ENCODE results near the gene FADS2. TPM values are rescaled to one million over a fixed set of nuclear protein-coding genes. Genes with fewer than 3 reads are reported as not detected.

FADS2 gene
- total RNA-seq, 4 donors from 2014 or later = 2.7 to 28.8 (median 3.9) TPM

GRCh38 chr11:61873588-61874376, 45.7 kb downstream of the FADS2 start:
- intact Hi-C loops (cut with DNase I; ENCODE audit: low total_unique reads) (no loop called here), in situ Hi-C loops (cut with MboI; ENCODE audit: low pct_ligation_motif_present in 1 of 4, low pct_unique_long_range_greater_than_20kb in 1 of 4, low sequenced_read_pairs in 3 of 4) (loop anchor here in 2 of 4 donors (25.0 kb wide), 1 partner anchor 439 kb away; no protein-coding TSS in a partner anchor)
- TF ChIP-seq, protein P1, sequence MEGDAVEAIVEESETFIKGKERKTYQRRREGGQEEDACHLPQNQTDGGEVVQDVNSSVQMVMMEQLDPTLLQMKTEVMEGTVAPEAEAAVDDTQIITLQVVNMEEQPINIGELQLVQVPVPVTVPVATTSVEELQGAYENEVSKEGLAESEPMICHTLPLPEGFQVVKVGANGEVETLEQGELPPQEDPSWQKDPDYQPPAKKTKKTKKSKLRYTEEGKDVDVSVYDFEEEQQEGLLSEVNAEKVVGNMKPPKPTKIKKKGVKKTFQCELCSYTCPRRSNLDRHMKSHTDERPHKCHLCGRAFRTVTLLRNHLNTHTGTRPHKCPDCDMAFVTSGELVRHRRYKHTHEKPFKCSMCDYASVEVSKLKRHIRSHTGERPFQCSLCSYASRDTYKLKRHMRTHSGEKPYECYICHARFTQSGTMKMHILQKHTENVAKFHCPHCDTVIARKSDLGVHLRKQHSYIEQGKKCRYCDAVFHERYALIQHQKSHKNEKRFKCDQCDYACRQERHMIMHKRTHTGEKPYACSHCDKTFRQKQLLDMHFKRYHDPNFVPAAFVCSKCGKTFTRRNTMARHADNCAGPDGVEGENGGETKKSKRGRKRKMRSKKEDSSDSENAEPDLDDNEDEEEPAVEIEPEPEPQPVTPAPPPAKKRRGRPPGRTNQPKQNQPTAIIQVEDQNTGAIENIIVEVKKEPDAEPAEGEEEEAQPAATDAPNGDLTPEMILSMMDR (IDR thresholded peaks at IDR 0.05) = no peak
- TF ChIP-seq POLR2AphosphoS5 (IDR thresholded peaks at IDR 0.05) (no peak), POLR2A (IDR thresholded peaks at IDR 0.05) (no peak), EP300 (IDR thresholded peaks at IDR 0.05; ENCODE audit: low read depth) (no peak)
- DNase-seq = no peak
- Histone ChIP-seq H3K27ac (no peak overlapping the region), H3K9me3 (no peaks in the 10 kb centered on the region), H3K4me3 (no peak overlapping the region), H3K27me3 (peaks cover 13% of the 10 kb centered on the region), H3K36me3 (no peaks in the 10 kb centered on the region), H3K4me1 (peaks cover 0 to 8% (median 0%) of the 10 kb centered on the region in 4 donors)
- WGBS, 2 donors (ENCODE audit: low coverage in 1 of 2) = 90% methylated on average over 12 of the region's 16 CpGs; no CpG with 5 or more reads in 1 of the 2 donors

- H3K27me3 ChIP-seq = peaks cover 13% of the 10 kb centered on the region
- H3K36me3 ChIP-seq = no peaks in the 10 kb centered on the region
- TF ChIP-seq EP300 (IDR thresholded peaks at IDR 0.05; ENCODE audit: low read depth) (no peak), POLR2A (IDR thresholded peaks at IDR 0.05) (no peak), POLR2AphosphoS5 (IDR thresholded peaks at IDR 0.05) (no peak)
- TF ChIP-seq, protein P1 (IDR thresholded peaks at IDR 0.05) = no peak
- H3K4me3 ChIP-seq = no peak overlapping the region
- in situ Hi-C loops (cut with MboI; ENCODE audit: low pct_ligation_motif_present in 1 of 4, low pct_unique_long_range_greater_than_20kb in 1 of 4, low sequenced_read_pairs in 3 of 4) = loop anchor here in 2 of 4 donors (25.0 kb wide), 1 partner anchor 438 kb away; no protein-coding TSS in a partner anchor
- H3K4me1 ChIP-seq = peaks cover 0 to 8% (median 0%) of the 10 kb centered on the region in 4 donors
- intact Hi-C loops (cut with DNase I; ENCODE audit: low total_unique reads) = no loop called here
- no peak overlapping the region for H3K27ac ChIP-seq
- no peak for DNase-seq
- WGBS, 2 donors (ENCODE audit: low coverage in 1 of 2) = 52 to 58% methylated on average over 4 to 12 of the region's 12 CpGs
- H3K9me3 ChIP-seq = no peaks in the 10 kb centered on the region
These were observed 46.3 kb downstream of the FADS2 start for GRCh38 chr11:61874377-61874809.

DNA sequence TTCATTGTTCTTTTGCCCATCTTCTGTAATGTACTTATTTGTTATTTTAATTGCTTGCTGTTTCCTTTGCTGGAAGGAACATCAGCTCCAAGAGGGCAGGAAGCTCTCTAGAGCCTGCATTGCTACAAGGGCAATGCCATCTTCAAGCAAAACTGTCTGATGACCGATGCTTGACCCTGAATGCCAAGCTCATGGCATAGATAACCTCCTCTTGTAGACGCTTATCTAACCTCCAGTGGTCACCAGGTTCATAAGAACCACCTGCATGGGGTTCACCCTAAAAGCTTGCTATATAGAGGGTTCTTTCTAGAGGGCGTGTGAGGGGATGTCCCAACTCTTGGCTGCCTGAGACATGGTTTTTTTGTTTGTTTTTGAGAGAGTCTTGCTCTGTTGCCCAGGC, 46.8 kb downstream of the FADS2 start:
- no peaks in the 10 kb centered on the region for H3K36me3 ChIP-seq
- no peak overlapping the region for H3K4me3 ChIP-seq
- TF ChIP-seq POLR2A (IDR thresholded peaks at IDR 0.05) (no peak), POLR2AphosphoS5 (IDR thresholded peaks at IDR 0.05) (no peak), EP300 (IDR thresholded peaks at IDR 0.05; ENCODE audit: low read depth) (no peak)
- TF ChIP-seq, protein P1 (IDR thresholded peaks at IDR 0.05) = no peak
- no peak for DNase-seq
- no peak overlapping the region for H3K27ac ChIP-seq
- H3K4me1 ChIP-seq = peaks cover 0 to 8% (median 0%) of the 10 kb centered on the region in 4 donors
- peaks cover 13% of the 10 kb centered on the region for H3K27me3 ChIP-seq
- in situ Hi-C loops (cut with MboI; ENCODE audit: low pct_ligation_motif_present in 1 of 4, low pct_unique_long_range_greater_than_20kb in 1 of 4, low sequenced_read_pairs in 3 of 4) (loop anchor here in 3 of 4 donors (25.0 kb wide), 3 partner anchors 187 to 437 kb away; no protein-coding TSS in a partner anchor), intact Hi-C loops (cut with DNase I; ENCODE audit: low total_unique reads) (no loop called here)
- 68% methylated on average over 3 of the region's 3 CpGs; no CpG with 5 or more reads in 1 of the 2 donors for WGBS, 2 donors (ENCODE audit: low coverage in 1 of 2)
- H3K9me3 ChIP-seq = no peaks in the 10 kb centered on the region

DNA sequence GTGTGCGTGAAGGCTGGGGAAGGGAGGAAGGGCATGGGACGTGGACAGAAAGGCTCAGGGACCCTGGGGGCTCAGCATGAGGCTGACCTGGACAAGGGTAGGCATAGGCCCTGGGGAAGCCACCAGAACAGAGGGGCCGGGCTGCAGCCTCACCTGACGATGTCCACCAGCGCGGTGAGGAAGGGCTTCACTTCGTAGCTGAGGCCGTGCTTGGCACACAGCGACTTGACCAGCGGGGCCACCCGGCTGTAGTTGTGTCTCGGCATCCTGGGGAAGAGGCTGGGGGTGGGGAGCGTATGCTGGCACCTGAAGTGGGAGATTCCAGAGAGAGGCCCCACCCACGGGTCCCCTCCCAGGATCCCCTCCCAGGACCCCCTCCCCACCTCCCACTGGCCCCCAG, 47.6 kb downstream of the FADS2 start:
- H3K36me3 ChIP-seq = no peaks in the 10 kb centered on the region
- no peak for DNase-seq
- 95% methylated on average over 12 of the region's 14 CpGs; no CpG with 5 or more reads in 1 of the 2 donors for WGBS, 2 donors (ENCODE audit: low coverage in 1 of 2)
- no peaks in the 10 kb centered on the region for H3K9me3 ChIP-seq
- H3K27me3 ChIP-seq = peaks cover 6% of the 10 kb centered on the region
- peaks cover 0 to 8% (median 0%) of the 10 kb centered on the region in 4 donors for H3K4me1 ChIP-seq
- intact Hi-C loops (cut with DNase I; ENCODE audit: low total_unique reads) (no loop called here), in situ Hi-C loops (cut with MboI; ENCODE audit: low pct_ligation_motif_present in 1 of 4, low pct_unique_long_range_greater_than_20kb in 1 of 4, low sequenced_read_pairs in 3 of 4) (loop anchor here in 2 of 4 donors (25.0 kb wide), 2 partner anchors 187 to 212 kb away; no protein-coding TSS in a partner anchor)
- no peak overlapping the region for H3K27ac ChIP-seq
- TF ChIP-seq, protein P1 (IDR thresholded peaks at IDR 0.05) = no peak
- no peak for TF ChIP-seq POLR2AphosphoS5 (IDR thresholded peaks at IDR 0.05)
- TF ChIP-seq POLR2A (IDR thresholded peaks at IDR 0.05) = no peak
- TF ChIP-seq EP300 (IDR thresholded peaks at IDR 0.05; ENCODE audit: low read depth) = no peak
- no peak overlapping the region for H3K4me3 ChIP-seq

Measured in transverse colon (tissue), 4 donors.